Lung (tissue), 12 donors: Measurements from ENCODE around the gene SNW1. TPM values are rescaled to one million over a fixed set of nuclear protein-coding genes. Genes with fewer than 3 reads are reported as not detected.

Source experiments
- ATAC-seq: fragments of 200-7000 bp; cut with Tn5 transposase; one replicate; pipeline ENCODE4 v1.9.1; 2020; ENCODE audit warnings: moderate number of reproducible peaks; ENCODE audit not compliant: insufficient read depth, low FRiP score
- DNase-seq, 3 donors: peaks; one replicate each; pipeline ENCODE4 v3.0.0-alpha.2; 2013 to 2017
- H3K27ac ChIP-seq, 2 donors: one replicate each; pipeline ENCODE4 v1.5.1; 2013; ENCODE audit warnings: mild to moderate bottlenecking in 2 of 2, moderate library complexity in 2 of 2, control low read depth in 1 of 2, inconsistent platforms in 1 of 2, low read depth in 1 of 2, low read length in 1 of 2
- H3K27me3 ChIP-seq, 3 donors: one replicate each; pipeline ENCODE4 v1.5.1; 2013; ENCODE audit warnings: low read length in 2 of 3; ENCODE audit not compliant: control insufficient read depth in 3 of 3, insufficient read depth in 3 of 3
- H3K36me3 ChIP-seq, 4 donors: one replicate each; pipeline ENCODE4 v1.5.1; 2013; ENCODE audit warnings: low read length in 4 of 4, mild to moderate bottlenecking in 1 of 4, moderate library complexity in 1 of 4; ENCODE audit not compliant: control insufficient read depth in 4 of 4, insufficient read depth in 4 of 4
- H3K4me1 ChIP-seq, 5 donors: one replicate each; pipeline ENCODE4 v1.5.1; 2013; ENCODE audit warnings: low read length in 5 of 5, mild to moderate bottlenecking in 2 of 5, moderate library complexity in 1 of 5; ENCODE audit not compliant: control insufficient read depth in 5 of 5, insufficient read depth in 5 of 5
- H3K4me3 ChIP-seq: one replicate; pipeline ENCODE4 v1.5.1; 2013; ENCODE audit warnings: mild to moderate bottlenecking, control low read depth, moderate library complexity
- H3K9ac ChIP-seq, 2 donors: one replicate each; pipeline ENCODE4 v1.5.1; 2013; ENCODE audit warnings: low read length in 2 of 2, control low read depth in 1 of 2; ENCODE audit not compliant: insufficient read depth in 1 of 2
- H3K9me3 ChIP-seq, 4 donors: one replicate each; pipeline ENCODE4 v1.5.1; 2013; ENCODE audit warnings: low read length in 3 of 4, mild to moderate bottlenecking in 1 of 4, moderate library complexity in 1 of 4; ENCODE audit not compliant: control insufficient read depth in 4 of 4, insufficient read depth in 3 of 4
- CTCF ChIP-seq: IDR thresholded peaks from 2 replicates; pipeline ENCODE4 v1.5.1; 2012; ENCODE audit warnings: mild to moderate bottlenecking; ENCODE audit errors: control extremely low read depth, extremely low read depth
- WGBS, 2 donors: extraction: QIAGEN DNeasy Blood & Tissue Kit; methylation state at CpG; one replicate each; pipeline ENCODE4 v1.1.7; 2013; 5-methylcytosine and 5-hydroxymethylcytosine counted together
- polyA plus RNA-seq, 2 donors: library from polyadenylated mRNA; stranded (reverse); fragments of 200-250 nt; gene quantifications; one replicate each; pipeline ENCODE4 v1.2.1, GENCODE V29; 2013
- total RNA-seq, 2 donors: library from RNA; depleted of rRNA in 1 of 2; stranded (reverse); fragments of >200 nt in 1 of 2; gene quantifications; one replicate each; pipeline ENCODE4 v1.2.1, GENCODE V29; 2014 to 2021
- donor health status: control.
- donor health status: control.
- donor health status: Bipolar disorder and iron deficiency.
- donor health status: healthy.
- donor health status: DM: yes; HTN: yes; CAD: no.

The SNW1 gene
- total and polyA plus RNA-seq, 4 donors = 23.9 to 86.3 (median 47.8) TPM

GRCh38 chr14:77805706-77806105 is 44.8 kb upstream of the SNW1 start:
- Histone ChIP-seq H3K4me3 (no peak overlapping the region), H3K36me3 (no peaks in the 10 kb centered on the region), H3K9ac (no peak overlapping the region), H3K9me3 (no peaks in the 10 kb centered on the region), H3K4me1 (no peaks in the 10 kb centered on the region), H3K27ac (no peak overlapping the region), H3K27me3 (no peaks in the 10 kb centered on the region)
- DNase-seq (no peak), ATAC-seq (no peak)
- WGBS, 2 donors = 88 to 90% methylated on average over 6 of the region's 6 CpGs
- no peak for TF ChIP-seq CTCF

- ATAC-seq (no peak), DNase-seq (no peak)
- no peak overlapping the region for H3K4me3 ChIP-seq
- TF ChIP-seq CTCF = no peak
- H3K27me3 ChIP-seq = no peaks in the 10 kb centered on the region
- H3K9me3 ChIP-seq = no peaks in the 10 kb centered on the region
- no peaks in the 10 kb centered on the region for H3K36me3 ChIP-seq
- peaks cover 0 to 4% (median 0%) of the 10 kb centered on the region in 5 donors for H3K4me1 ChIP-seq
- 62 to 68% methylated on average over 6 of the region's 6 CpGs for WGBS, 2 donors
- H3K27ac ChIP-seq = no peak overlapping the region
- no peak overlapping the region for H3K9ac ChIP-seq
Measured at GRCh38 chr14:77804592-77804991, 43.6 kb upstream of the SNW1 start.

- peak in 1 of 3 donors; percentile 9 for DNase-seq
- ATAC-seq = no peak
- TF ChIP-seq CTCF = no peak
- Histone ChIP-seq H3K4me3 (no peak overlapping the region), H3K27me3 (no peaks in the 10 kb centered on the region), H3K36me3 (no peaks in the 10 kb centered on the region), H3K9me3 (no peaks in the 10 kb centered on the region), H3K9ac (no peak overlapping the region), H3K27ac (peak overlapping the region; percentile 92 to 97), H3K4me1 (peaks cover 0 to 4% (median 0%) of the 10 kb centered on the region in 5 donors)
- 82 to 100% methylated on average over 1 of the region's 1 CpG for WGBS, 2 donors
Measured at GRCh38 chr14:77800814-77801213, 39.9 kb upstream of the SNW1 start.
